Dedifferentiated amniotic fluid mesenchymal stem cell (primary cell): Measurements from ENCODE around the gene GDPD3.
"Not testable (repeated sequence)": the region's sequence is repeated elsewhere in the genome, so short reads cannot be mapped to it uniquely, and the experiment has no call there.

Source experiments
- DNase-seq: peaks from one replicate; pipeline ENCODE4 v3.0.0-alpha.2; 2016; ENCODE audit errors: extremely low spot score

The GDPD3 gene

GRCh38 chr16:30124985-30125379 is 11.6 kb upstream of the GDPD3 start:
- no peak for DNase-seq

- no peak for DNase-seq
These were observed 9.3 kb upstream of the GDPD3 start for GRCh38 chr16:30122604-30123160.

- no peak for DNase-seq
These were observed 8.6 kb upstream of the GDPD3 start for GRCh38 chr16:30121741-30122571.

- DNase-seq: no peak
These were observed 7.2 kb upstream of the GDPD3 start for GRCh38 chr16:30120340-30121105.

GRCh38 chr16:30119428-30119827 is 6.1 kb upstream of the GDPD3 start:
- no peak for DNase-seq

GRCh38 chr16:30117768-30118167 is 4.4 kb upstream of the GDPD3 start:
- no peak for DNase-seq

GRCh38 chr16:30116291-30117207 is 3.2 kb upstream of the GDPD3 start:
- DNase-seq: no peak

- no peak for DNase-seq
These were observed 1.9 kb upstream of the GDPD3 start for GRCh38 chr16:30115238-30115637.

- not testable (repeated sequence) for DNase-seq
These were observed 1.5 kb upstream of the GDPD3 start for GRCh38 chr16:30114833-30115232.

GRCh38 chr16:30114411-30114810 is 1.1 kb upstream of the GDPD3 start:
- no peak for DNase-seq

GRCh38 chr16:30113711-30114333 is 485 bp upstream of the GDPD3 start:
- DNase-seq: no peak

GRCh38 chr16:30112197-30113030 is 923 bp downstream of the GDPD3 start:
- DNase-seq: no peak

- DNase-seq: no peak
These were observed 2.7 kb downstream of the GDPD3 start for GRCh38 chr16:30110661-30111060.

- no peak for DNase-seq
These were observed 5.1 kb downstream of the GDPD3 start for GRCh38 chr16:30108059-30108850.

GRCh38 chr16:30104492-30104891 is 8.8 kb downstream of the GDPD3 start:
- no peak for DNase-seq

GRCh38 chr16:30104090-30104489 is 9.2 kb downstream of the GDPD3 start:
- DNase-seq: no peak

- DNase-seq: no peak
These were observed 16.3 kb downstream of the GDPD3 start for GRCh38 chr16:30096862-30097563.

- DNase-seq: peak; percentile 57
These were observed 17.1 kb downstream of the GDPD3 start, which contains the start of gene YPEL3 for GRCh38 chr16:30096105-30096861. YPEL3 (minus strand) TSS chr16:30096213; CDS start chr16:30095482, 731 bp downstream.
